GM21367 (cell line): ENCODE data around the gene GPC5.

Experiments
- ATAC-seq: cut with Tn5 transposase; IDR thresholded peaks from one replicate; pipeline ENCODE4 v1.9.1; 2021; ENCODE audit not compliant: unreplicated experiment

The GPC5 gene

DNA sequence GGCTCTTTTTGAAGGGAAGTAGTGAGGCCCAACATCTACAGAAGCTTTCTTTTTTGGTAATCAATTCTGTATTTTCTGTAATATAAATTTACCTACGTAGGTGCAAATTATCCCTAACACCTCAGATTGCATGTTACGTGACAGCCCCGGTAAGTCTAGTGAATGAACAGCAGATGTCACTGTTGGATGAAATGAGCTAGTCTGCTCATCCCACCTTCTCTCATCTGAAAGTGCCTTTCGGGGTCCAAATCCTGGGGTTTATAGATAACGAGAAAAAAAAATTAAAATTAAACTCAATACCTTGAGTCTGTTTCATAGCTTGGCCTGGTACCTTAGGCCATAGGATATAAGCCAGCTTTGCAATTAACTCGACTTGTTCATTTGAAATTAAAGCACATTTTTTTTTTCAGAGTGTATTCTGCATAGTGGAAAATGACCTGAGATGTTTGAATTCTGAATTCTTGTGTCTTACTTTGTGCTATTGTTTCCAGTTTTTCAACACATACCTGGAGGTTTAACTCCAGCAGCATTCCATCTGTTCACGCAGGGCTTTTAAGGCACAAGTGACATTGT, 548.2 kb downstream of the GPC5 start:
- no peak for ATAC-seq

DNA sequence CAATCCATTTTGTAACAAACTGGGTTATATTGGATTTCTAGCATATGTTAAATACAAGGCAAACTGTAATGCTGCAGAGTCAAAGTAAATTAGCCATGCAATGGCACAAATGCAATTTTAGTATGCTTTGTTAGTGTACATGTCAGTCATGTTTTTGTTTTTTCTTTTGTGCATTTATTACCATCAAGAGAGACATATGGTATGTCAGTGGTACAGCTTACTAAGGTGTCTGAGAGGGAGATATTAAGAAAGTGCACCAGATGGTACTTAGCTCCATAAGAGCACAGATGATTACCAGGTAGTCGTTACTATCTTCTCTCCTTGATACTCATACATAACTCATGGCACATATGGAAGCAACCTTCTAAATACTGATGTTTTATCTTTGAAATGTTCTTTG, 550.3 kb downstream of the GPC5 start:
- ATAC-seq, result no peak

DNA sequence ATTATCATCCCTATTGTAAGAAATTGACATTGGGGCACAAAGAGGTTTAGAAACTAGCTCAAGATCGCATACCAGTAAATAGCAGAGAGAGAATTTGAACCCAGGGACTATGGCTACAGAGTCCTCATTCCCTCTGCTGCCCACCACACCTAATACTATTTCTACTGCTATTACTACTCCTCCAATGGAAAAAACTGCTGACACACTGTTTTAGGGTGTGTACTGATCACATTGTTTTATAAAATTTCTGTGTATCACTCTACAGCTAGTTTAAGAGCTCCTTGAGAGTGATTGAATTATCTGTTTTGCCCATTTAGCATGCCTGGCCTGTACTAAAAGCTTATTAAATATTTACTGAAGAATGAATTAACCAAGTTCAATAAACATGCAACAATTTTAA, 552.4 kb downstream of the GPC5 start:
- ATAC-seq, result no peak

DNA sequence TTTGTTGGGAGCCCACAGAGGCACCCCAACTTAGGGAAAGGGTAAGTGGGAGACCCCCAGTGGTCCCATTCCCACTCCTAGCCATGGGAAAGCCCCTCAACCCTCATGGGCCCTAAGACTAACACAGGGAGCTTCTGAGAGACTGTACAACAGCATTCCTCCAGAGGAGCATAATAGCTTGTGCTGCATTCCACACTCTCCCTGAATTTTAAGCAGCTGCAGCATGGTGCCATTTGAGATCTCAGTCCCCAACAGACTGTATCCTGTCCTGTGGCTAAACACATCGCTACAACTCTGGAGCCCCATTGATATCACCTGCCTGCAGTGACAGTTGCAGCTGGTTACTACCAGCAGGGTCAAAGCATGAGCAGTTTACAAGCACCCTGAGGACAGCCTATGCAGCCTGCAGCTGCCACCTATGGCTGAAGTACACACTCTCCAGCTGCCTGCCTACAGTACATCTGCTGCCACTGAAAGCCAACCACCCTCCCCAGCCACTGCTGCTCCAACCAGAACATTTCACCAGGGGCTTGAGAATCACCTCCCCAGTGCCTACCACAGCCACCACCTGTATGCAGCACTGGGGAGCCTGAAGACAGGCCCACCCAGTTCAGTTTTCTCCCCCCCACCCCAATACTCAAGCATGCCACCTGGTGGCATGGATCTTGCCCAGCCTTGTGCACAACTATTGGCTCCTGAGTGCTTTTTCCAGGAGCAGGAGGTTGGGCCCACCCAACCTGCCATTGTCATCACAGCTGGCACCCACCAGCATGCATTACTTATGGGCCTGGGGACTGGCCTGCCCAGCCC, 557.3 kb downstream of the GPC5 start:
- no peak for ATAC-seq

- no peak for ATAC-seq
Observed at GRCh38 chr13:91960947-91961346, 562.5 kb downstream of the GPC5 start.

GRCh38 chr13:91962946-91963345, 564.5 kb downstream of the GPC5 start:
- ATAC-seq, result no peak

- ATAC-seq, result no peak
Observed at GRCh38 chr13:91965511-91965910, 567.1 kb downstream of the GPC5 start.

DNA sequence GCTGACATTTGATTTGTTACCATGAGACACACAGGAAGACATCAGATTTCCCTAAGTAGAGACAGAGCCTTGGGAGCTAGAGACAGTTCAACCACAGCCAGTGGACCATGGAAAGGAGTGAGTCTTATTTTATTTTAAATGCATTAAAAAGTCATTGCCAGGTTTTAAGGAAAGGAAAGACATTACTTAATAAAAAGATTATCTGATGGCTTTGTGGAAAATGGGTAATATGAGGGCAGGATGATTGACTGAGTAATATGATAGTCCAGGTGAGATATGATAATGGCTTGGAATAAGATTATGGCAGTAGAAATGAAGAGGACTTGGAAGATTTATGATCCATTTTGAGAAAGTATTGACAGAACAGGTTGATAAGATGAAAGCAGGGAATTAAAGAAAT, 580.1 kb downstream of the GPC5 start:
- no peak for ATAC-seq

- ATAC-seq, result no peak
Observed at GRCh38 chr13:91986761-91987483, 588.5 kb downstream of the GPC5 start.

GRCh38 chr13:91988331-91988730, 589.9 kb downstream of the GPC5 start:
- no peak for ATAC-seq

- ATAC-seq, result no peak
Observed at GRCh38 chr13:92012787-92013186, 614.4 kb downstream of the GPC5 start.

- no peak for ATAC-seq
Observed at GRCh38 chr13:92017737-92018136, 619.3 kb downstream of the GPC5 start.

GRCh38 chr13:92028695-92029094, 630.3 kb downstream of the GPC5 start:
- ATAC-seq, result no peak

GRCh38 chr13:92029641-92030040, 631.2 kb downstream of the GPC5 start:
- ATAC-seq, result no peak

GRCh38 chr13:92038905-92039304, 640.5 kb downstream of the GPC5 start:
- no peak for ATAC-seq

- no peak for ATAC-seq
Observed at GRCh38 chr13:92042522-92042921, 644.1 kb downstream of the GPC5 start.

DNA sequence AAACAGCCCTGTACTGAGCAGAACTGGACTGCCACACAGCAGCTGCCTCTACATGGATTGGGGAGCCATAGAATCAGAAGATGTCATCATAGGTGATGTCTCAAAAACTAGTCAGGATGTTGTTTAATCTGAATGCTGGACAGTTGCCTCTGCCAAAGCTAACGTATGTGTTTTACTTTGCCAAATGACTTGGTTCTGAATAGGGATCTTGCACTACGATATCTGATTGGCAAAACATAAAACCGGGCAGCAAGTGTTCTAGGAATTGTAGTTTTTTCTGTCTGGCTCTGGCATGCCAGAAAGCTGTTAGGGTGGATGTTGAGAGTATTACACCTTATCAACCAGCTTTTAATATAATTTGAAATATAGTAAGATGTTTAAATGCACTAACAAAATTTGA, 645.9 kb downstream of the GPC5 start:
- no peak for ATAC-seq

DNA sequence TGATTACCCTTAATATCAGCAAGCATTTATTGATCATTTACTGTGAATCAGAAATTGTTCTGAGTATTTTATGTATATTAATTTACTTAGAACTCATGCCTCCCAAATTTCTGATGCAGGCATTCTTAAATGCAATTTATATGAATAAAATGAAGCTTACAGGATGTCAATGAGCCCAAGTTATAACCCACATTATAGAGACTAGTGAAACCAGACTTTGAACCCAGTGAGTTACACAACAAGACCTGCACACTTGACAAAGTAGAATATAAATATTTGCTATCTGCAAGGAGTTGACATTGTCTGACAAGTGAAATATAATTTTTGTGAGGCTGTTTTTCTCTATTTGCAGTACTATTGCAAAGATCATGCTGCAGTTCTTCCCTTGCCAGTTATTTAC, 656.0 kb downstream of the GPC5 start:
- no peak for ATAC-seq

GRCh38 chr13:92074658-92075057, 676.2 kb downstream of the GPC5 start:
- no peak for ATAC-seq

GRCh38 chr13:92097337-92097903, 699.0 kb downstream of the GPC5 start:
- no peak for ATAC-seq

DNA sequence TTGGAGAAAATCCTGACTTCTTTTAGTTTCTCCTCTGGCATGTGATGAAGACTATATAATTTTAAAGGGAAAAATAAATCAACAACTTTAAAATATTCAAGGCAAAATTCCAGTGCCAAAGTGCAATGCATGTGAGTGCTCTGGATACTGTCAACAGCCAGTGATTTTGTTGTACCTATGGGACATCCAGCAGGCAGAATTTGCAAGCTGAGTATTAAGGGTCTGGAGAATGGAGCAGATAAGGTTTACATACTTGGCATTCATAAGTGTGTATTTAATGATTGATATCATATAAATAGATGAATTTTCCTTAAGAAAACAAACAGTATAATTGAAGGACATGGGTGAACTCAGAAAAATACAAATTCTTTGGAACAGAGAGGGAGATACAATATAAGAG, 703.4 kb downstream of the GPC5 start:
- no peak for ATAC-seq

DNA sequence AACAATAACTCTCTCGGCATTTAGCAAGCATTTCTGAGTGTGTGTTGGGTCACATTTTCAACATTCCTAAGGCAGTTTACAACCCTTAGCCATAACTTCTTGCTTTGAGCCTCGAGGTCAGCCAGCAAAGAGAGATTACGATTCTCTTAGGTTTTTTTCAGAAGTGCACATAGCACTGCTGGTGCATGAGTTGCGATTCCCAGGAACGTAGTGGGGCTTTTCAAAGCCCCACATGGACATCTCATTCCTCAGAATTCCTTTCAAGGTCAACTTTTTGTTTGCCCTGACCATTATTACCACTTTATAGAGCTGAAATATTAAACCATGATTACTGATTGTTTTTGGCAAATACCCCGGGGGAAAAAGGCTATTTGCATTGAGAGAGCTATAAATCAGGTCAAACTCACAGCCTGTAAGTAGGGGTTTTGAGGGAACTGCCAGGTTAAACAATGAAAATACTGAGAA, 705.3 kb downstream of the GPC5 start:
- ATAC-seq, result no peak
